ENCODE measurements around the gene ARID1B.

Gene ARID1B

GRCh38 chr6:156852147-156852857 lies 75.1 kb downstream of the ARID1B start:
- no peak for DNase-seq (ENCODE audit: low spot score)

DNA sequence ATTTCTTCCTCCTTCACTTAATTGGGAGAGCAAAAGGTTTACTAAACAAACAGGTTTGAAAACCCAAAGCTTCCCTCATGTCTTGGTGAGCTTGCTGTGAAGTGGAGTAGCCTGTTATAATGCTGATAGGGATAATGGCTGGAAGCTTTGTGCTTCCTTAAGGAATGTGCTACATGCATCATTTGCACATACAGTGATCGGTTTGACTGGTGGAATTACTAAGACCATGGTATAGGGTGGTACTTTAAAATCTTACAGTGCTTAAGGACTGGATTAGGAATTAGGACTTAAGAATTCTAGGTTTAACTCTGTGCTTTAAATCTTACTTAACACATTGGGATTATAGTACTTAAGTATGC lies 75.7 kb downstream of the ARID1B start:
- no peak for DNase-seq (ENCODE audit: low spot score)

GRCh38 chr6:156853733-156854132 lies 76.6 kb downstream of the ARID1B start:
- no peak for DNase-seq (ENCODE audit: low spot score)

DNA sequence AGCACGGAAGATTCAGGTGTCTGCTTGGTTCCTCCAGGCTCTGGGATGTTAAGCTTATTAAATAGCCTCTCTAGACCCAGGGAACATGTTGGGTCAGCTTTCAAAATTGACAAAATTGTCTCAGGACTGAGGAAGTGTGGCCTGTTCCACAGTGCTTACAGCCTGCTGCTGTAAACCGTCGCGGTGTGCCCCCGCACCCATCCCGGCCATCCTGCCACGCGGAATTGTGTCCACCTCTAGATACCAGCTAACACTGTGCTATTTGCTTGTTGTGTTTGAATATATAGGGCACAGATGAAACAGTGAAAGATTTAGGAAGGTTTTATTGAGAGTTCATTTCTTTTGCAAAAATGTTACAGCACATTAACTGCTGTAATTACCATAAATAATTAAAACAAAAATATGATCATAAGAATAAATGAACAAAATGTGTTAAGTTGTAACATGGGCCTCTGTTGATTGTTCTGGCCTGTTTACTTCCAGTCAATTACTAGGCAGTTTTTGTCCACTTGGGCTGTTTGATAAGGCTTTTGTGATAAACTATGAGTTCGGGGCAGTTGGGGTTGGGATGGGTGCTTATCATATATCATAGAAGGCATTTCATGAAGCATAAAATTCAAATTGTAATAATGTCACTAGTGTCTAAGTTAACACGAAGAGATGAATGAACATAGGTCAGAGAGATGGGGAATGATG lies 77.4 kb downstream of the ARID1B start:
- no peak for DNase-seq (ENCODE audit: low spot score)

DNA sequence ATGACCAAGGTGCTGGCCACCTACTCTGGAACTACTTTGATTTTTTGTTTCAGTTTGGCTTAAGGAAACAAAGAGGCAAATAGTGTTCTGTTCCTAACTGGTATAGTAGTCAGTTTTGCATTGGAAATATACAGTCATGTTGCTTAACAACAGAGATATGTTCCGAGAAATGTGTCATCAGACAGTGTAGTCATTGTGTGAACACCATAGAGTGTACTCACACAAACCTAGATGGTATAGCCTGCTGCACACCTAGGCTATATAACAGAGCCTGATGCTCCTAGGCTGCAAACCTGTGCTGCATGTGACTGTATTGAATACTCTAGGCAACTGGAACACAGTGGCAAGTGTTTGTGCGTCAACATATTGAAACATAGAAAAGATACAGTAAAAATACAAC lies 80.4 kb downstream of the ARID1B start:
- no peak for DNase-seq (ENCODE audit: low spot score)

DNA sequence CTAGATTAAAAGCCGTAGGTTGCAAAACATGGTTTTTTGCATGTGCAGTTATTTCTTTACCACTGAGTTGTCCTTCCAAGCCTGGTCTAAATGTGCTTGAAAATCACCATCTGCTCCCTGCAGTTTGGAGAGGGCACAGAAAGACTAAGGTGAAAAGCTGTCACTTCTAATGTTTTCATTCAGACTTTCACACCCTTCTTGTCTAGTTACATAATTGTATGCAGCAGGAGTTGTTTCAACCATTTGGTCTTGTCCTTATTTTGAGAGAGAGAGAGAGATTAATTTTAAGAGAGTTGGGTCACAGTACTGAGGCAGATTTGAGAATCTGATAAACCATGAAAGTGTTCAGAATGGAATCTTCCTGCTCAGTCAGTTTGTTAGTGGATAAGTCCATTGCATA lies 82.5 kb downstream of the ARID1B start:
- DNase-seq (ENCODE audit: low spot score) = no peak

- no peak for DNase-seq (ENCODE audit: low spot score)
Measured at GRCh38 chr6:156862711-156863110, 85.5 kb downstream of the ARID1B start.

- DNase-seq (ENCODE audit: low spot score) = no peak
Measured at GRCh38 chr6:156863504-156863903, 86.3 kb downstream of the ARID1B start.

- no peak for DNase-seq (ENCODE audit: low spot score)
Measured at GRCh38 chr6:156864557-156864956, 87.4 kb downstream of the ARID1B start.

DNA sequence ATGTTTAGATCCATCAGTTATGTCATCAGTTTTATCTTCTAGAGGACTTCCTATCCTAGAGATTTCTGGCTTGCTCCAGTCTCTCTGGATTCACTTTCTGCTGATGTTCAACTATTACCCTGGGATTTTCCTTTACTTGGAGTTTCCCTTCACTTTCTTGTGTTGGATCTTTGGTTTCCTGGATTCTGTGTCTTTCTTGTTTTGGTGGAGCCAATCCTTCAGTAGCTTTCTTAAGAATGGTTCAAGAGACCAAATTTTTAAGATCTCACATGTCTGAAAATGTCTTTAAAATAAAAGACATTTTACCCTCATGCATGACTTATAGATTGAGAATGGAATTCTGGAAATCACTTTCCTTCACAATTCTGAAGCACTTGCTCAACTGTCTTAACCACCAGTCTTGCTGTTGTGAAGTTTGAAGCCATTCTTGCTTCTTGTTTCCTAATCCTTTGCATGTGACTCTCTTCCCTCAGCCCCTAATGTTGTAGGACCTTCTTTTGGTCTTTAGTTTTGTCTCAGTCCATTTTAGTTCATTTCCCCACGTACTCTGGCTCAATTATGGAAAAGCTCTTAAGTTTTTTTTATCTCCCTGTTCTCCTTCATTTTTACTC lies 87.9 kb downstream of the ARID1B start:
- no peak for DNase-seq (ENCODE audit: low spot score)

DNA sequence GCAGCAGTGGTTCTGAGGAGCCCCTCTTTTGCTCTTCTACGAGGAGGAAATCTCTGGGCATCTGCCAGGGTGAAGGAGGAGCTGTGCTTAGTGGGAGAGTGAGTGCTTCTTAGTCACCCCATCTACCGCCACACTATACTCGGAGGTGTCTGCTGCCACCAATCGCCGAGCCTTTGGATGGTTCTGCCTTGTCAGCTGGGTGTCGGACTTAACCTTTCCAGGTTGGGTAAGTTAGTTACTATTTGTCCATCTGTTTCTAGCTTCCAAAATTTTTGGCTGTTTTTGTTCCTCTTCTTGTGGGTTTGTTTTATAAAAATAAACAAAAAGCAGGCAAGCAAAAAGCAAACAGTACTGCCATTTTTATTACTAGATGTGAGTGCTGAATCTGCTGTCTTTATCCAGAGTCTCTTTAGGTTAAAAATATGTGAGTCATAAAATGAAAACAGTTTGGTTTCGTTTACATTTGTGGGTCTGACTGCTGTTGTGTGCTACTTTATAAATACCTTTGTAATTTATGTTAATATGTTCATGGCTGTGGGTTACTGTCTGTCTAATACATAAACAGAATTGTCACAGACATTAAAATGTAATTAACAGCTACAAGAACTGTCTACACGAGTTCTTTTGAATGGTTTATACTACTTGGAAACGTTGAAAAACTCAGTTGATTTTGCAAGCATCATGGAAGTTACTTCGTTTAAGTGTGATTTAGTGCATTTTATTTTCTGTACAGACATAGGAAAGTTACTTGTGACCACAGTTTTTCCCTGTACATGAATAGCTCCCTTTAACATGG lies 89.2 kb downstream of the ARID1B start:
- DNase-seq (ENCODE audit: low spot score) = no peak

GRCh38 chr6:156867121-156867520 lies 89.9 kb downstream of the ARID1B start:
- DNase-seq (ENCODE audit: low spot score) = no peak

- no peak for DNase-seq (ENCODE audit: low spot score)
Measured at GRCh38 chr6:156868385-156868784, 91.2 kb downstream of the ARID1B start.

DNA sequence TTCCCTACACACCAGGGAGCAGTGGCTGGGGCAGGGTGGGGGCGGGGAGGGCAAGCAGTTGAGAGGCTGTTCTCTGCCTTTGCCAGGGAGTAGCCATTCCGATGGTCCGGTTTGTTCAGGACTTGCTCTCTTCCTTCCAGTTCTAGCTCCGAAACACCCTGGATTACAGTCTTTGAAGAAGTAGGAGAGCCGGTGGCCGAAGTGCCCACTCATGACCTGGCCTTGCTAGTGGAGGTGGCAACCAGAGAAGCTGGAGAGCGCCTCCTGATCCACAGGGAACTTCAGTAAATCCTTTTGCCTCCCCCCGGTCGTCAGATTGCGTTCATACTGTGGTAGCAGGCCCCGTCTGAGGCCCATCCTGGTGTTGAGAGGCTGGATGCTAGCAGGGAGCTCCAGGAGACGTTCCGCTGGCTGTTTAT lies 92.8 kb downstream of the ARID1B start:
- DNase-seq (ENCODE audit: low spot score) = no peak

DNA sequence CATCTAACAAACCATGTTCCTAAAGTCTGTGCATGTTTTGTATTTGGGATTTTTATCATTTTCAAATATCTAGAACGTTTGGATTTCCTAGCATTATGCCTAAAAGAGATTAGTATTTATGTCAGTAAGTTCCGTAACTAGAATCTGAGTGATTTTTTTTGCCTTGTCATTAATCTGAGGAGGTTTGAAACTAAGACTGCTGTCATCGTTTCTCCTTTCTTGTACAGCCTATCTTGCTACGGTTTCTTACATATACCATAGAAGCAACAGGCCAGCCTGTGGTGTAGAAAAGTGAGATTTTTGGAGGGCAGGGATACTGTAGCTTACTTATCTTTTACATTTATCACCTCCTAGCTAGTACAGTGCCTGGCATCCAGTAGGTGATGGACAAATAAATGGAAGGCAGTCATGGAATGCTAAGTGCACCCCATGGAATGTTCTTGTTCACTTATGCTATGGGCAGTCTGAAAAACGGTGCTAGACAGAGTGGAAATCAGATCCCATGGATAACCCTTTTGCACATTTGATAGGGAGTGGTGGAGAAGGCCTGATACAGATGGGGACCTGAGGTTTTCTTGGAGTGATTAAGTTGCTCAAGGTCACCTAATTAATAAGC lies 93.9 kb downstream of the ARID1B start:
- DNase-seq (ENCODE audit: low spot score) = no peak

GRCh38 chr6:156872903-156873302 lies 95.7 kb downstream of the ARID1B start:
- DNase-seq (ENCODE audit: low spot score) = no peak

DNA sequence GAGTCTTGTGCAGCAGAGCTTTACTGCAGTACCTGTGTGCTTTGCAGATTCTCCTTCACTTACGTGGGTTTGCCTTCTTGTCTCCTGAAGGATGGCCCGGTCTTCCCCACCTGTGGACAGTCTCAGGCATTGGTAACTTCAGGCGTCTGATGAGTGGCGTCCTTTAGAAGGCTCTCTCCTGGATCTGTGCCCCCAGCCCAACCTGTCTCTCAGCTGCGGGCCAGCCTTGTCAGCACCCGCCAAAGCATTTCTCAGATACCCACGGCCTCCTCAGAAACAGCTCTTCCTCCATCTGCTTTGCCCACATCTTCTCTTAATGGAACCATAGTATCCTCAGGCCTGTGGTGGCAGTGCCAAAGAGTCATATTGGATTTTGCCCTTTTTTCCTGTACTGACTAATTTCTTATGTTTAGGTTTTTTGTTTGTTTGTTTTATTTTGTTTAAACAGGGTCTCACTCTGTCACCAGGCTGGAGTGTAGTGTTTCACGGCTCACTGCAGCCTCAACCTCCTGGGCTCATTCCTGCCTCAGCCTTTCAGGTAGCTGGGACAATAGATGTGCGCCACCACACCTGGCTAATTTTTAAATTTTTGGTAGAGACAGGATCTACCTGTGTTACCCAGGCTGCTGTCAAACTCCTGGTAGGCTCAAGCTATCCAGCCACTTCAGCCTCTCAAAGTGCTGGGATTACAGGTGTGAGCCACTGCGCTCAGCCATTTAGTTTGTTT lies 96.6 kb downstream of the ARID1B start:
- DNase-seq (ENCODE audit: low spot score) = no peak

- no peak for DNase-seq (ENCODE audit: low spot score)
Measured at GRCh38 chr6:156875062-156875461, 97.9 kb downstream of the ARID1B start.

GRCh38 chr6:156876302-156876701 lies 99.1 kb downstream of the ARID1B start:
- no peak for DNase-seq (ENCODE audit: low spot score)

DNA sequence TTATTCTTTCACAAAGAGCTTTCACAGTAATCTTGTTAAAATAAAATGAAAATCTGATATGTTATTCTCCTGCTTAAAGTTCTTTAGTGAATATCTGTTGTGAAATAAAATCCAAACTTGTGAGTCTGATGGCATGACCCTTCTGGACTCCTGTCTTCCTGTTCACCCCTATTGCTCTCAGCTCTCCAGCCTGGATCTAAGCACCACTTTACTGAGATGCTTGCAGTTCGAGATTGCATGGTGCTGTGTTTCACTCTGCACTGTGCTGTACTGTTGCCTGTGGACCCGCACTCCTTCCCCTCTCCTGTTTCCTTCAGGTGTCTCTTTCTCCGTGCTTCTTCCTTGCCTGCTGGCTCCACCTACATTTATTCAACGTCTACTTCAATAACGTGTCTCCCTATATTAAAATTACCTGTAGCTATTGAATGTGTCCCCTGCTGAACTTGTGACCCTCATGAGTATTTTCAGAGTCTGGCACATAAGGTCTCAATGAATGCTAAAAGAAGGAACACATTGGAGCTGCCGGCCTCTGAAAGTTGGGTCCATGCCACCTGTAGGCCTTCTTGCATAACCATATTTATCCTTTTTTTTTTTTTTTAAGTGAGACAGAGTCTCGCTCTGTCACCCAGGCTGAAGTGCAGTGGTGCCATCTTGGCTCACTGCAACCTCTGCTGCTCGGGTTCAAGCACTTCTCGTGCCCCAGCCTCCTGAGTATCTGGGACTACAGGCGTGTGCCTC lies 100.1 kb downstream of the ARID1B start:
- no peak for DNase-seq (ENCODE audit: low spot score)

DNA sequence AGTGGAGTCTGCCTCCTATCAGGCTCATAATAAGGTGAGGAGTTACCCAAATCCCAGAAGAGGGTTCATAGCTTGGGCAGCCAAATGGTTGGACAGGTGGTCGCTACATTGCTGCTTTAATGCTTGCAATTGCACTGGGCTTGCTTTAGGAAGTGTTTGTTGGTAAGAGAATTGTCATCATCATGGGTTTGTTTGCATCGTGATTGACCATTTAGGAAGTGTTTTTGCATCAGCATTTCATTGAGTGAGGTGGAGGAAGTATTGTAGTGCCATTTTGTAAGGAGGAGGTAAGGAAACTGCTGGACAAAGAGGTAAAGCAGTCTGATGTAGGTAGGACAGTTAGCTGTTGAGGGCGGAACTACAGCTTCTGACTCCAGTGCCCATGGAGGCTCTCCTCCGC lies 101.5 kb downstream of the ARID1B start:
- DNase-seq (ENCODE audit: low spot score) = no peak
